ENCODE measurements around the gene XYLT1. TPM values are rescaled to one million over a fixed set of nuclear protein-coding genes. Genes with fewer than 3 reads are reported as not detected.

XYLT1 gene
- polyA plus RNA-seq, 1 of the 3 experiments (the other 2 are of a cell fraction) = 17.6 TPM

DNA sequence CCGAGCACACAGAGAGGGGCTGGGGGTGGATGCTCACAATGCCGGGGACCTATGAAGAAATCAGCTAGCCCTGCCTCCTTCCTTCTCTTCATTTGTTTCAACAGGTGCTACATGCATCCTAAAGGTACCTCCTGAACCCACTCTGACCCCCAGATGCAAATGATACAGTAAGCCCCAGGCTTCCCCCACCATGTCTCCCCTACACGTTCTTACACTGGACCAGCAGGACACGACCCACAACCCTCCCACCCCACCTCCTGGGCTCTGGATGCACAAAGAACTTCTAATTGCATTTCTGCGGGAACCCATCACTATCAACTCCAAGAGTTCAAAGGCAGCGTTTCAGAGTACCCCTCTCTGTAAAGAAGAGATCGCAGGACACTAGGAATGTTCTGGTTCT, 2.1 kb downstream of the XYLT1 start (continued):
- no peak for TF ChIP-seq POLR2AphosphoS5 (IDR thresholded peaks at IDR 0.05; ENCODE audit: low read depth, low read length)

DNA sequence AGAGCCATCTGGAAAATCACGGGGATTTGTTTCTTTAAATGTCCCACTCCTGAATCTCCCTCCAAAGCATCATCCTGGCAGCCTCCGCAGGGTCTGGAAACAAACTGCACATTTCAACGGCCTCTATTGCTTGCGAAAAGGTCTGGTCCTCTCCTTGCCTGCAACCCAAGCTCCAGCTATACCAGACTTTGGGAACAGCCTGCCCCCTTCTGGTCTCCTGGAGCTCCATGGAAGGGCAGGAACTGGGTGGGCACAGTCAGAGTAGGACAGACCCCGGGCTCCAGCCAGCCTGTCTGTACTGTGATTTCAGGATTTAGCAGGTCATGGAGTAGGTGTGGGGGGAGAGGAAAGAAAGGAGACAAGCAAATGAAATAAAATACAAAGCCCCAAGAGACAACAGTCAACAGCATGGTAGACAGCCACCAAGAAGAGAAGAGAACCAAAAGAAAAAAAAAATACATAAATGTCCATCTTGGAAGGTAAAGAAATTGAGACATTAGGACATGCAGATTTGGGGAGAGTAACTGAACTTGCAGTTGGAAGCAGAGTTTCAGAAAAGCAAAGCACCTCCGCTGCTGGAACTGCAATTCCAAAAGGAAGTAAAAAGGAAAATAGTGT, 2.7 kb downstream of the XYLT1 start:
- Histone ChIP-seq H3K9me2 (no peaks in the 10 kb centered on the region), H4K20me1 (ENCODE audit: insufficient read depth) (peaks cover 70% of the 10 kb centered on the region), H3K27me3 (ENCODE audit: insufficient read depth) (no peaks in the 10 kb centered on the region), H3K9ac (peak overlapping the region; percentile 85; the same call in 1 of the 2 replicates), H2AFZ (ENCODE audit: low read depth) (no peak overlapping the region), H3K9me3 (no peaks in the 10 kb centered on the region), H3K4me1 (ENCODE audit: control insufficient read depth in 1 of 2, insufficient read depth in 2 of 2, low read depth in 1 of 2, low read length in 1 of 2) (peaks cover 11 to 35% of the 10 kb centered on the region in 2 experiments; a peak in 3 of 4 replicates), H3F3A (replicated peaks; ENCODE audit: insufficient read depth) (peaks cover 28% of the 10 kb centered on the region), H3K4me3 (ENCODE audit: low read depth in 2 of 2, low read length in 1 of 2) (peak overlapping the region; percentile 84 to 93), H3K27ac (ENCODE audit: low read depth in 2 of 2, low read length in 1 of 2) (peak overlapping the region; percentile 80 to 84; a peak in 2 of 4 replicates), H3K4me2 (peak overlapping the region; percentile 94), H3K36me3 (replicated peaks in 1 of 2; ENCODE audit: control insufficient read depth in 1 of 2, insufficient read depth in 2 of 2, low read length in 1 of 2) (peaks cover 3 to 36% of the 10 kb centered on the region in 2 experiments), H3K79me2 (ENCODE audit: insufficient read depth) (peaks cover 76% of the 10 kb centered on the region)
- peak; percentile 80 for DNase-seq
- ChIA-PET CTCF (interaction anchor here (0.6 to 4.0 kb wide), 40 partner anchors 10 to 607 kb away, joined by 3 to 25 read pairs (median 4); no protein-coding TSS in a partner anchor), POLR2A (interaction anchor here (1.6 kb wide), 1 partner anchor 13 kb away, joined by 6 read pairs; no protein-coding TSS in a partner anchor)
- TF ChIP-seq MXI1 (IDR thresholded peaks at IDR 0.05; ENCODE audit: low read depth, low read length) (peak; percentile 64), EP300 (IDR thresholded peaks at IDR 0.05; ENCODE audit: borderline replicate concordance in 1 of 2, low read depth in 1 of 2, low read length in 1 of 2) (0 out of 4 replicates have a peak, but pooled peaks of 1 of the 2 experiments have one; percentile 22), RFX5 (IDR thresholded peaks at IDR 0.05; ENCODE audit: low read length) (peak; percentile 50; the same call in 1 of the 2 replicates), RAD21 (IDR thresholded peaks at IDR 0.05; ENCODE audit: low read length) (peak; percentile 96), REST (IDR thresholded peaks at IDR 0.05; ENCODE audit: low read depth, low read length) (no peak), SMC3 (IDR thresholded peaks at IDR 0.05; ENCODE audit: low read depth, low read length) (peak; percentile 95)
- TF ChIP-seq, protein P1, sequence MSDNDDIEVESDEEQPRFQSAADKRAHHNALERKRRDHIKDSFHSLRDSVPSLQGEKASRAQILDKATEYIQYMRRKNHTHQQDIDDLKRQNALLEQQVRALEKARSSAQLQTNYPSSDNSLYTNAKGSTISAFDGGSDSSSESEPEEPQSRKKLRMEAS (IDR thresholded peaks at IDR 0.05; ENCODE audit: low read depth) = no peak
- TF ChIP-seq, protein P2, sequence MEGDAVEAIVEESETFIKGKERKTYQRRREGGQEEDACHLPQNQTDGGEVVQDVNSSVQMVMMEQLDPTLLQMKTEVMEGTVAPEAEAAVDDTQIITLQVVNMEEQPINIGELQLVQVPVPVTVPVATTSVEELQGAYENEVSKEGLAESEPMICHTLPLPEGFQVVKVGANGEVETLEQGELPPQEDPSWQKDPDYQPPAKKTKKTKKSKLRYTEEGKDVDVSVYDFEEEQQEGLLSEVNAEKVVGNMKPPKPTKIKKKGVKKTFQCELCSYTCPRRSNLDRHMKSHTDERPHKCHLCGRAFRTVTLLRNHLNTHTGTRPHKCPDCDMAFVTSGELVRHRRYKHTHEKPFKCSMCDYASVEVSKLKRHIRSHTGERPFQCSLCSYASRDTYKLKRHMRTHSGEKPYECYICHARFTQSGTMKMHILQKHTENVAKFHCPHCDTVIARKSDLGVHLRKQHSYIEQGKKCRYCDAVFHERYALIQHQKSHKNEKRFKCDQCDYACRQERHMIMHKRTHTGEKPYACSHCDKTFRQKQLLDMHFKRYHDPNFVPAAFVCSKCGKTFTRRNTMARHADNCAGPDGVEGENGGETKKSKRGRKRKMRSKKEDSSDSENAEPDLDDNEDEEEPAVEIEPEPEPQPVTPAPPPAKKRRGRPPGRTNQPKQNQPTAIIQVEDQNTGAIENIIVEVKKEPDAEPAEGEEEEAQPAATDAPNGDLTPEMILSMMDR (IDR thresholded peaks at IDR 0.05) = peak; percentile 86
- WGBS (ENCODE audit: low lambda C conversion rate) = 27% methylated on average over 6 of the region's 6 CpGs

Data from SK-N-SH (cell line).